ENCODE measurements around the gene FAM162A. TPM values are rescaled to one million over a fixed set of nuclear protein-coding genes. Genes with fewer than 3 reads are reported as not detected.

Gene FAM162A
- total RNA-seq, result 19.1 and 35.6 TPM in 2 replicates

GRCh38 chr3:122383771-122384697 is at the start of gene FAM162A:
Gene FAM162A, plus strand, starts transcription at chr3:122384182. Its CDS starts 84 bp downstream, at chr3:122384266.

GRCh38 chr3:122382888-122383666 is 905 bp upstream of the FAM162A start, which contains the start of gene MIX23:
Gene MIX23, minus strand, starts transcription at chr3:122383231. Its CDS starts 7 bp downstream, at chr3:122383224.

GRCh38 chr3:122415762-122416654 is 32.0 kb downstream of the FAM162A start, which contains the start of gene WDR5B:
Gene WDR5B, minus strand, starts transcription at chr3:122416062. Its CDS starts 534 bp downstream, at chr3:122415528.

Other genes with a start within 250 kb of the FAM162A start
- gene CASR, start 200.5 kb upstream of the FAM162A start, total RNA-seq, result not detected in 2 replicates
- 3.8 and 8.0 TPM in 2 replicates for gene CSTA, start 58.9 kb upstream of the FAM162A start, total RNA-seq
- gene MIX23, start 951 bp upstream of the FAM162A start, total RNA-seq, result 24.6 and 41.1 TPM in 2 replicates
- gene WDR5B, start 31.9 kb downstream of the FAM162A start, total RNA-seq, result 4.1 and 4.8 TPM in 2 replicates
- 21.3 and 22.8 TPM in 2 replicates for gene KPNA1, start 130.8 kb downstream of the FAM162A start, total RNA-seq
- gene PARP9, start 180.1 kb downstream of the FAM162A start, total RNA-seq, result 18.0 and 21.9 TPM in 2 replicates
- gene DTX3L, start 180.2 kb downstream of the FAM162A start, total RNA-seq, result 10.9 and 12.1 TPM in 2 replicates
- gene PARP15, start 193.5 kb downstream of the FAM162A start, total RNA-seq, result 0.09 and 0.14 TPM in 2 replicates